GM06990 (cell line): ENCODE results near the gene GSC2.
A peak's percentile ranks its signal among the peaks of the same experiment; 100 is the strongest.

ENCODE experiments used
- DNase-seq: peaks from one replicate; pipeline ENCODE4 v3.0.0-alpha.2; 2011; ENCODE audit not compliant: insufficient read length; ENCODE audit errors: extremely low read depth
- H3K27me3 ChIP-seq: replicated peaks from 2 replicates; pipeline ENCODE4 v1.6.0; 2011; ENCODE audit warnings: low read length; ENCODE audit not compliant: control insufficient read depth, insufficient read depth
- H3K36me3 ChIP-seq: 2 replicates; pipeline ENCODE4 v1.5.1; 2011; ENCODE audit warnings: low read length; ENCODE audit not compliant: control insufficient read depth, insufficient read depth
- H3K4me3 ChIP-seq: replicated peaks from 2 replicates; pipeline ENCODE4 v1.5.1; 2011; ENCODE audit warnings: low read depth, mild to moderate bottlenecking, control low read depth, low read length
- CTCF ChIP-seq: IDR thresholded peaks from 2 replicates; pipeline ENCODE4 v1.5.1; 2011; ENCODE audit warnings: low read length, control low read depth, mild to moderate bottlenecking, inconsistent platforms; ENCODE audit not compliant: insufficient read depth, poor library complexity, severe bottlenecking

The GSC2 gene

GRCh38 chr22:19125474-19126308 lies 24.4 kb downstream of the GSC2 start:
- no peaks in the 10 kb centered on the region for H3K36me3 ChIP-seq
- H3K27me3 ChIP-seq, result no peaks in the 10 kb centered on the region
- no peak overlapping the region for H3K4me3 ChIP-seq
- TF ChIP-seq CTCF, result no peak
- DNase-seq, result no peak

GRCh38 chr22:19125011-19125410 lies 25.1 kb downstream of the GSC2 start:
- no peaks in the 10 kb centered on the region for H3K36me3 ChIP-seq
- TF ChIP-seq CTCF, result no peak
- DNase-seq, result no peak
- no peaks in the 10 kb centered on the region for H3K27me3 ChIP-seq
- H3K4me3 ChIP-seq, result no peak overlapping the region

- TF ChIP-seq CTCF, result no peak
- H3K4me3 ChIP-seq, result no peak overlapping the region
- H3K27me3 ChIP-seq, result no peaks in the 10 kb centered on the region
- no peaks in the 10 kb centered on the region for H3K36me3 ChIP-seq
- DNase-seq, result no peak
Measured at GRCh38 chr22:19124377-19124776, 25.7 kb downstream of the GSC2 start.

- Histone ChIP-seq H3K36me3 (no peaks in the 10 kb centered on the region), H3K4me3 (no peak overlapping the region), H3K27me3 (no peaks in the 10 kb centered on the region)
- TF ChIP-seq CTCF, result no peak
- no peak for DNase-seq
Measured at GRCh38 chr22:19123936-19124335, 26.2 kb downstream of the GSC2 start.

GRCh38 chr22:19122752-19123492 lies 27.2 kb downstream of the GSC2 start:
- no peaks in the 10 kb centered on the region for H3K36me3 ChIP-seq
- no peaks in the 10 kb centered on the region for H3K27me3 ChIP-seq
- peak overlapping the region; percentile 59 for H3K4me3 ChIP-seq
- no peak for TF ChIP-seq CTCF
- no peak for DNase-seq
